Neural progenitor cell (in vitro differentiated cells): ENCODE results near the gene PITRM1.
"Not testable (repeated sequence)": the region's sequence is repeated elsewhere in the genome, so short reads cannot be mapped to it uniquely, and the experiment has no call there.

Experiments used
- EZH2 ChIP-seq: fragments of 200-600 bp; sonication (generic); IDR thresholded peaks from 2 replicates; pipeline ENCODE4 v1.6.1; 2017; ENCODE audit warnings: antibody characterized with exemption, mild to moderate bottlenecking, moderate library complexity
- EZH2phosphoT487 ChIP-seq: fragments of 200-600 bp; sonication (generic); IDR thresholded peaks from 2 replicates; pipeline ENCODE4 v1.6.1; 2017; ENCODE audit warnings: antibody characterized with exemption
- TF ChIP-seq, protein P1 (sequence below): fragments of 200-600 bp; sonication (generic); IDR thresholded peaks from 2 replicates; pipeline ENCODE4 v1.5.1; 2017; ENCODE audit warnings: antibody characterized with exemption, mild to moderate bottlenecking

GRCh38 chr10:3187229-3187628 lies 14.6 kb upstream of the PITRM1 start:
- TF ChIP-seq, protein P1, sequence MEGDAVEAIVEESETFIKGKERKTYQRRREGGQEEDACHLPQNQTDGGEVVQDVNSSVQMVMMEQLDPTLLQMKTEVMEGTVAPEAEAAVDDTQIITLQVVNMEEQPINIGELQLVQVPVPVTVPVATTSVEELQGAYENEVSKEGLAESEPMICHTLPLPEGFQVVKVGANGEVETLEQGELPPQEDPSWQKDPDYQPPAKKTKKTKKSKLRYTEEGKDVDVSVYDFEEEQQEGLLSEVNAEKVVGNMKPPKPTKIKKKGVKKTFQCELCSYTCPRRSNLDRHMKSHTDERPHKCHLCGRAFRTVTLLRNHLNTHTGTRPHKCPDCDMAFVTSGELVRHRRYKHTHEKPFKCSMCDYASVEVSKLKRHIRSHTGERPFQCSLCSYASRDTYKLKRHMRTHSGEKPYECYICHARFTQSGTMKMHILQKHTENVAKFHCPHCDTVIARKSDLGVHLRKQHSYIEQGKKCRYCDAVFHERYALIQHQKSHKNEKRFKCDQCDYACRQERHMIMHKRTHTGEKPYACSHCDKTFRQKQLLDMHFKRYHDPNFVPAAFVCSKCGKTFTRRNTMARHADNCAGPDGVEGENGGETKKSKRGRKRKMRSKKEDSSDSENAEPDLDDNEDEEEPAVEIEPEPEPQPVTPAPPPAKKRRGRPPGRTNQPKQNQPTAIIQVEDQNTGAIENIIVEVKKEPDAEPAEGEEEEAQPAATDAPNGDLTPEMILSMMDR = not testable (repeated sequence)
- not testable (repeated sequence) for TF ChIP-seq EZH2, EZH2phosphoT487
